IPS DF 4.7 (cell line): ENCODE measurements around the gene NALCN.
A peak's percentile ranks its signal among the peaks of the same experiment; 100 is the strongest.

Source experiments
- DNase-seq: peaks from one replicate; pipeline ENCODE4 v3.0.0-alpha.2; 2013; ENCODE audit warnings: low spot score; ENCODE audit errors: extremely low read depth

Gene NALCN

GRCh38 chr13:101209206-101209893 lies 207.0 kb downstream of the NALCN start:
- DNase-seq = no peak

- DNase-seq = no peak
These were observed 210.9 kb downstream of the NALCN start for GRCh38 chr13:101205408-101205807.

- no peak for DNase-seq
These were observed 211.9 kb downstream of the NALCN start for GRCh38 chr13:101204270-101205020.

GRCh38 chr13:101202590-101202989 lies 213.7 kb downstream of the NALCN start:
- peak; percentile 60 for DNase-seq

GRCh38 chr13:101190976-101191375 lies 225.3 kb downstream of the NALCN start:
- DNase-seq = no peak

GRCh38 chr13:101190337-101190736 lies 226.0 kb downstream of the NALCN start:
- no peak for DNase-seq

GRCh38 chr13:101185606-101186005 lies 230.7 kb downstream of the NALCN start:
- DNase-seq = no peak

GRCh38 chr13:101181076-101181685 lies 235.1 kb downstream of the NALCN start:
- DNase-seq = no peak

- no peak for DNase-seq
These were observed 237.3 kb downstream of the NALCN start for GRCh38 chr13:101179021-101179420.

GRCh38 chr13:101178406-101178805 lies 237.9 kb downstream of the NALCN start:
- DNase-seq = no peak

GRCh38 chr13:101170306-101170705 lies 246.0 kb downstream of the NALCN start:
- no peak for DNase-seq

GRCh38 chr13:101157261-101157660 lies 259.0 kb downstream of the NALCN start:
- no peak for DNase-seq

- DNase-seq = no peak
These were observed 260.4 kb downstream of the NALCN start for GRCh38 chr13:101155920-101156319.

GRCh38 chr13:101152184-101152583 lies 264.1 kb downstream of the NALCN start:
- no peak for DNase-seq

GRCh38 chr13:101150998-101151397 lies 265.3 kb downstream of the NALCN start:
- DNase-seq = no peak

- no peak for DNase-seq
These were observed 266.4 kb downstream of the NALCN start for GRCh38 chr13:101149735-101150384.

GRCh38 chr13:101146101-101146898 lies 270.0 kb downstream of the NALCN start:
- no peak for DNase-seq

GRCh38 chr13:101144808-101145419 lies 271.4 kb downstream of the NALCN start:
- no peak for DNase-seq

GRCh38 chr13:101140936-101141335 lies 275.4 kb downstream of the NALCN start:
- DNase-seq = no peak

- no peak for DNase-seq
These were observed 276.1 kb downstream of the NALCN start for GRCh38 chr13:101140087-101140770.
